GM12878 (cell line): ENCODE measurements around the gene XYLB. TPM values are rescaled to one million over a fixed set of nuclear protein-coding genes. Genes with fewer than 3 reads are reported as not detected.

ENCODE experiments used
- BHLHE40 ChIP-seq, 2 experiments: fragments of 450-650 bp in 1 of 2; IDR thresholded peaks; 2 replicates each; pipeline ENCODE4 v1.6.1; 2011 to 2017; ENCODE audit warnings: low read depth in 2 of 2, borderline replicate concordance in 1 of 2, improper control_type of control experiment in 1 of 2, low read length in 1 of 2, mild to moderate bottlenecking in 1 of 2
- CHD2 ChIP-seq: IDR thresholded peaks from 2 replicates; pipeline ENCODE4 v1.6.1; 2011; ENCODE audit warnings: low read depth, low read length, improper control_type of control experiment, borderline replicate concordance
- CREB1 ChIP-seq: IDR thresholded peaks from 2 replicates; pipeline ENCODE4 v1.6.1; 2012; ENCODE audit warnings: low read depth, mild to moderate bottlenecking, inconsistent platforms
- IKZF2 ChIP-seq, 2 experiments: fragments of 450-650 bp; IDR thresholded peaks; 2 replicates each; pipeline ENCODE4 v1.6.1; 2017; ENCODE audit warnings: mild to moderate bottlenecking in 2 of 2, moderate library complexity in 2 of 2
- MTA3 ChIP-seq: IDR thresholded peaks from 2 replicates; pipeline ENCODE4 v1.6.1; 2012; ENCODE audit warnings: low read length, inconsistent platforms, borderline replicate concordance
- NFIC ChIP-seq: IDR thresholded peaks from 2 replicates; pipeline ENCODE4 v1.6.1; 2012; ENCODE audit warnings: low read depth, mild to moderate bottlenecking, inconsistent platforms, low read length, moderate library complexity
- NFYB ChIP-seq: IDR thresholded peaks from 2 replicates; pipeline ENCODE4 v1.6.1; 2011; ENCODE audit warnings: low read depth, mild to moderate bottlenecking, low read length, improper control_type of control experiment, moderate library complexity; ENCODE audit not compliant: insufficient read depth
- POLR2A ChIP-seq: IDR thresholded peaks from 2 replicates; pipeline ENCODE4 v1.6.1; 2011; ENCODE audit warnings: low read depth, mild to moderate bottlenecking, low read length
- PRDM15 ChIP-seq: fragments of 450-650 bp; formaldehyde crosslinking; IDR thresholded peaks from 2 replicates; pipeline ENCODE4 v1.4.0; 2020; ENCODE audit warnings: mild to moderate bottlenecking, moderate library complexity
- RAD51 ChIP-seq: fragments of 450-650 bp; IDR thresholded peaks from 2 replicates; pipeline ENCODE4 v1.6.1; 2016; ENCODE audit warnings: moderate library complexity, mild to moderate bottlenecking, inconsistent platforms
- RCOR1 ChIP-seq: conservative IDR thresholded peaks from 2 replicates; pipeline ENCODE4 v1.6.1; 2012; ENCODE audit warnings: low read depth, low read length, improper control_type of control experiment
- RELA ChIP-seq: fragments of 450-650 bp; IDR thresholded peaks from 2 replicates; pipeline ENCODE4 v1.8.0; 2014; ENCODE audit warnings: borderline replicate concordance; ENCODE audit not compliant: partially characterized antibody
- RUNX3 ChIP-seq: IDR thresholded peaks from 2 replicates; pipeline ENCODE4 v1.6.1; 2012; ENCODE audit warnings: low read length, inconsistent platforms
- SMARCA5 ChIP-seq: fragments of 450-650 bp; IDR thresholded peaks from 2 replicates; pipeline ENCODE4 v1.6.1; 2017; ENCODE audit warnings: mild to moderate bottlenecking
- TAF1 ChIP-seq: IDR thresholded peaks from 2 replicates; pipeline ENCODE4 v1.6.1; 2011; ENCODE audit warnings: mild to moderate bottlenecking, low read depth, low read length, borderline replicate concordance
- TCF12 ChIP-seq: IDR thresholded peaks from 2 replicates; pipeline ENCODE4 v1.6.1; 2011; ENCODE audit warnings: low read depth, mild to moderate bottlenecking, low read length
- TCF3 ChIP-seq: IDR thresholded peaks from 2 replicates; pipeline ENCODE4 v1.6.1; 2012; ENCODE audit warnings: low read depth, mild to moderate bottlenecking, low read length, borderline replicate concordance; ENCODE audit not compliant: insufficient read depth
- USF2 ChIP-seq: IDR thresholded peaks from 2 replicates; pipeline ENCODE4 v1.6.1; 2011; ENCODE audit warnings: low read depth, low read length, improper control_type of control experiment, borderline replicate concordance
- polyA plus RNA-seq, 11 experiments: library from polyadenylated mRNA; depleted of rRNA in 4 of 11; unstranded in 6 of 11; stranded (reverse) in 5 of 11; fragments of >200 nt; fragmentation: Nextera tagmentation in 4 of 11; fragmentation: Illumina TruSeq in 1 of 11; extraction: Ambion mirVana in 4 of 11; extraction: Trizol in 1 of 11; gene quantifications; 1 replicate in 1 of 11; 2 replicates in 10 of 11; pipeline versions ENCODE4 v1.2.1 to v1.2.3, GENCODE V29; 2011 to 2016; ENCODE audit warnings: inconsistent platforms in 2 of 11, missing spikeins in 2 of 11, low read depth in 1 of 11
- total RNA-seq, 4 experiments: library from RNA; depleted of rRNA in 3 of 4; stranded (reverse); fragments of >200 nt in 3 of 4; fragmentation: Illumina TruSeq in 1 of 4; extraction: Trizol in 1 of 4; gene quantifications; 2 replicates each; pipeline versions ENCODE4 v1.2.1 to v1.2.3, GENCODE V29; 2013 to 2021
- TF ChIP-seq, protein P1 (sequence below): fragments of 450-650 bp; IDR thresholded peaks from 2 replicates; pipeline ENCODE4 v1.6.1; 2014; ENCODE audit warnings: mild to moderate bottlenecking
- TF ChIP-seq, protein P2 (sequence below), 3 experiments: IDR thresholded peaks in 2 of 3; conservative IDR thresholded peaks in 1 of 3; 2 replicates each; pipeline ENCODE4 v1.5.1; 2011; ENCODE audit warnings: low read depth in 3 of 3, low read length in 3 of 3, mild to moderate bottlenecking in 3 of 3, control low read depth in 2 of 3, moderate library complexity in 2 of 3, inconsistent platforms in 1 of 3, mixed read lengths in 1 of 3; ENCODE audit not compliant: control insufficient read depth in 2 of 3, insufficient read depth in 1 of 3; ENCODE audit errors: extremely low read depth in 1 of 3
- TF ChIP-seq, protein P3 (sequence below): fragments of 450-650 bp; IDR thresholded peaks from 2 replicates; pipeline ENCODE4 v1.6.1; 2016; ENCODE audit warnings: mild to moderate bottlenecking

XYLB gene
- total and polyA plus RNA-seq, 10 of the 15 experiments (the other 5 are each of a cell fraction or from before 2014, with no cell fraction given): 0.60 to 6.1 (median 3.5) TPM

- TF ChIP-seq TCF12 (0 out of 2 replicates have a peak, but pooled peaks have one; percentile 14), CREB1 (peak; percentile 49; the same call in 1 of the 2 replicates), IKZF2 (IDR thresholded peaks at IDR 0.05) (no peak; a peak in 1 of 4 replicates), RCOR1 (0 out of 2 replicates have a peak, but pooled peaks have one; percentile 34), POLR2A (peak; percentile 79), TCF3 (no peak), NFYB (no peak), SMARCA5 (peak; percentile 75; the same call in 1 of the 2 replicates), CHD2 (0 out of 2 replicates have a peak, but pooled peaks have one; percentile 35), RUNX3 (peak; percentile 33; the same call in 1 of the 2 replicates), MTA3 (no peak), TAF1 (peak; percentile 25; the same call in 1 of the 2 replicates), BHLHE40 (IDR thresholded peaks at IDR 0.05; ENCODE audit: borderline replicate concordance in 1 of 2, low read depth in 2 of 2, low read length in 1 of 2) (peak; percentile 74 to 96; a peak in 3 of 4 replicates), PRDM15 (CRISPR knock-in tag) (no peak), NFIC (no peak), RAD51 (no peak), USF2 (peak; percentile 14), RELA (no peak)
- TF ChIP-seq, protein P1, sequence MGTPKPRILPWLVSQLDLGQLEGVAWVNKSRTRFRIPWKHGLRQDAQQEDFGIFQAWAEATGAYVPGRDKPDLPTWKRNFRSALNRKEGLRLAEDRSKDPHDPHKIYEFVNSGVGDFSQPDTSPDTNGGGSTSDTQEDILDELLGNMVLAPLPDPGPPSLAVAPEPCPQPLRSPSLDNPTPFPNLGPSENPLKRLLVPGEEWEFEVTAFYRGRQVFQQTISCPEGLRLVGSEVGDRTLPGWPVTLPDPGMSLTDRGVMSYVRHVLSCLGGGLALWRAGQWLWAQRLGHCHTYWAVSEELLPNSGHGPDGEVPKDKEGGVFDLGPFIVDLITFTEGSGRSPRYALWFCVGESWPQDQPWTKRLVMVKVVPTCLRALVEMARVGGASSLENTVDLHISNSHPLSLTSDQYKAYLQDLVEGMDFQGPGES: no peak
- TF ChIP-seq, protein P2, sequence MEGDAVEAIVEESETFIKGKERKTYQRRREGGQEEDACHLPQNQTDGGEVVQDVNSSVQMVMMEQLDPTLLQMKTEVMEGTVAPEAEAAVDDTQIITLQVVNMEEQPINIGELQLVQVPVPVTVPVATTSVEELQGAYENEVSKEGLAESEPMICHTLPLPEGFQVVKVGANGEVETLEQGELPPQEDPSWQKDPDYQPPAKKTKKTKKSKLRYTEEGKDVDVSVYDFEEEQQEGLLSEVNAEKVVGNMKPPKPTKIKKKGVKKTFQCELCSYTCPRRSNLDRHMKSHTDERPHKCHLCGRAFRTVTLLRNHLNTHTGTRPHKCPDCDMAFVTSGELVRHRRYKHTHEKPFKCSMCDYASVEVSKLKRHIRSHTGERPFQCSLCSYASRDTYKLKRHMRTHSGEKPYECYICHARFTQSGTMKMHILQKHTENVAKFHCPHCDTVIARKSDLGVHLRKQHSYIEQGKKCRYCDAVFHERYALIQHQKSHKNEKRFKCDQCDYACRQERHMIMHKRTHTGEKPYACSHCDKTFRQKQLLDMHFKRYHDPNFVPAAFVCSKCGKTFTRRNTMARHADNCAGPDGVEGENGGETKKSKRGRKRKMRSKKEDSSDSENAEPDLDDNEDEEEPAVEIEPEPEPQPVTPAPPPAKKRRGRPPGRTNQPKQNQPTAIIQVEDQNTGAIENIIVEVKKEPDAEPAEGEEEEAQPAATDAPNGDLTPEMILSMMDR (IDR thresholded peaks at IDR 0.05 in 2 of 3, conservative IDR thresholded peaks at IDR 0.05 in 1 of 3; ENCODE audit: control insufficient read depth in 2 of 3, extremely low read depth in 1 of 3, insufficient read depth in 1 of 3, low read depth in 3 of 3, low read length in 3 of 3): peak; percentile 84 to 89 (median 88)
- TF ChIP-seq, protein P3, sequence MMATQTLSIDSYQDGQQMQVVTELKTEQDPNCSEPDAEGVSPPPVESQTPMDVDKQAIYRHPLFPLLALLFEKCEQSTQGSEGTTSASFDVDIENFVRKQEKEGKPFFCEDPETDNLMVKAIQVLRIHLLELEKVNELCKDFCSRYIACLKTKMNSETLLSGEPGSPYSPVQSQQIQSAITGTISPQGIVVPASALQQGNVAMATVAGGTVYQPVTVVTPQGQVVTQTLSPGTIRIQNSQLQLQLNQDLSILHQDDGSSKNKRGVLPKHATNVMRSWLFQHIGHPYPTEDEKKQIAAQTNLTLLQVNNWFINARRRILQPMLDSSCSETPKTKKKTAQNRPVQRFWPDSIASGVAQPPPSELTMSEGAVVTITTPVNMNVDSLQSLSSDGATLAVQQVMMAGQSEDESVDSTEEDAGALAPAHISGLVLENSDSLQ: 0 out of 2 replicates have a peak, but pooled peaks have one; percentile 32
- TF ChIP-seq, all 136 proteins: peak for 39
These were observed at the start of gene XYLB (continued) for GRCh38 chr3:38346587-38347410.
